Central memory CD8-positive, alpha-beta T cell (primary cell): ENCODE results near the gene SUSD4.

Source experiments
- ATAC-seq: fragments of 150-1000 bp; cut with Tn5 transposase; replicated peaks from 2 replicates; pipeline ENCODE4 v1.10.0; 2022; ENCODE audit warnings: mild to moderate bottlenecking, moderate FRiP score, moderate number of reproducible peaks; ENCODE audit not compliant: poor library complexity, severe bottlenecking; ENCODE audit errors: extremely low read depth
- DNase-seq, 2 donors: peaks; one replicate each; pipeline ENCODE4 v3.0.0; 2021; ENCODE audit warnings: low spot score in 2 of 2
- H3K27ac Mint-ChIP-seq: one replicate; pipeline ENCODE4 v1.8.0; 2022; ENCODE audit warnings: low read depth, mild to moderate bottlenecking, moderate library complexity, mixed read lengths
- H3K27me3 Mint-ChIP-seq: one replicate; pipeline ENCODE4 v1.8.0; 2022; ENCODE audit warnings: mixed read lengths
- H3K36me3 Mint-ChIP-seq: one replicate; pipeline ENCODE4 v1.8.0; 2022; ENCODE audit warnings: mild to moderate bottlenecking, moderate library complexity, mixed read lengths; ENCODE audit not compliant: insufficient read depth
- H3K4me1 Mint-ChIP-seq: one replicate; pipeline ENCODE4 v1.8.0; 2022; ENCODE audit warnings: mixed read lengths
- H3K4me3 Mint-ChIP-seq: one replicate; pipeline ENCODE4 v1.8.0; 2022; ENCODE audit warnings: mild to moderate bottlenecking, moderate library complexity, mixed read lengths
- H3K9me3 Mint-ChIP-seq: one replicate; pipeline ENCODE4 v1.8.0; 2022; ENCODE audit warnings: mixed read lengths

Gene SUSD4

GRCh38 chr1:223332997-223333396 is 31.0 kb downstream of the SUSD4 start:
- Mint-ChIP-seq H3K36me3 (no peaks in the 10 kb centered on the region), H3K27ac (no peak overlapping the region), H3K9me3 (no peaks in the 10 kb centered on the region), H3K4me3 (no peak overlapping the region), H3K4me1 (no peaks in the 10 kb centered on the region), H3K27me3 (peaks cover 35% of the 10 kb centered on the region)
- DNase-seq = no peak
- ATAC-seq = no peak

GRCh38 chr1:223331929-223332328 is 32.0 kb downstream of the SUSD4 start:
- Mint-ChIP-seq H3K9me3 (no peaks in the 10 kb centered on the region), H3K4me1 (no peaks in the 10 kb centered on the region), H3K4me3 (no peak overlapping the region), H3K27ac (no peak overlapping the region), H3K27me3 (peaks cover 25% of the 10 kb centered on the region), H3K36me3 (no peaks in the 10 kb centered on the region)
- DNase-seq (no peak), ATAC-seq (no peak)

- no peak overlapping the region for H3K4me3 Mint-ChIP-seq
- DNase-seq = no peak
- H3K36me3 Mint-ChIP-seq = no peaks in the 10 kb centered on the region
- no peak overlapping the region for H3K27ac Mint-ChIP-seq
- H3K9me3 Mint-ChIP-seq = no peaks in the 10 kb centered on the region
- H3K4me1 Mint-ChIP-seq = no peaks in the 10 kb centered on the region
- H3K27me3 Mint-ChIP-seq = peaks cover 24% of the 10 kb centered on the region
- no peak for ATAC-seq
These were observed 32.7 kb downstream of the SUSD4 start for GRCh38 chr1:223331301-223331700.

GRCh38 chr1:223330466-223330865 is 33.5 kb downstream of the SUSD4 start:
- Mint-ChIP-seq H3K27ac (no peak overlapping the region), H3K27me3 (peaks cover 19% of the 10 kb centered on the region), H3K4me1 (no peaks in the 10 kb centered on the region), H3K9me3 (no peaks in the 10 kb centered on the region), H3K36me3 (no peaks in the 10 kb centered on the region), H3K4me3 (no peak overlapping the region)
- ATAC-seq (no peak), DNase-seq (no peak)

- ATAC-seq (no peak), DNase-seq (no peak)
- H3K36me3 Mint-ChIP-seq = no peaks in the 10 kb centered on the region
- no peak overlapping the region for H3K27ac Mint-ChIP-seq
- no peak overlapping the region for H3K4me3 Mint-ChIP-seq
- H3K27me3 Mint-ChIP-seq = peaks cover 12% of the 10 kb centered on the region
- H3K9me3 Mint-ChIP-seq = no peaks in the 10 kb centered on the region
- no peaks in the 10 kb centered on the region for H3K4me1 Mint-ChIP-seq
These were observed 34.1 kb downstream of the SUSD4 start for GRCh38 chr1:223329664-223330415.

GRCh38 chr1:223329252-223329651 is 34.7 kb downstream of the SUSD4 start:
- Mint-ChIP-seq H3K4me1 (no peaks in the 10 kb centered on the region), H3K27ac (no peak overlapping the region), H3K36me3 (no peaks in the 10 kb centered on the region), H3K9me3 (no peaks in the 10 kb centered on the region), H3K4me3 (no peak overlapping the region), H3K27me3 (peaks cover 7% of the 10 kb centered on the region)
- DNase-seq = no peak
- ATAC-seq = no peak

GRCh38 chr1:223328566-223328965 is 35.4 kb downstream of the SUSD4 start:
- Mint-ChIP-seq H3K9me3 (no peaks in the 10 kb centered on the region), H3K4me1 (peaks cover under 1% of the 10 kb centered on the region), H3K27me3 (peaks cover 3% of the 10 kb centered on the region), H3K27ac (no peak overlapping the region), H3K36me3 (no peaks in the 10 kb centered on the region), H3K4me3 (no peak overlapping the region)
- ATAC-seq (no peak), DNase-seq (no peak)

- peaks cover 6% of the 10 kb centered on the region for H3K4me1 Mint-ChIP-seq
- H3K27ac Mint-ChIP-seq = no peak overlapping the region
- DNase-seq (no peak), ATAC-seq (no peak)
- no peaks in the 10 kb centered on the region for H3K9me3 Mint-ChIP-seq
- no peaks in the 10 kb centered on the region for H3K36me3 Mint-ChIP-seq
- H3K4me3 Mint-ChIP-seq = no peak overlapping the region
- peaks cover 15% of the 10 kb centered on the region for H3K27me3 Mint-ChIP-seq
These were observed 37.2 kb downstream of the SUSD4 start for GRCh38 chr1:223326776-223327175.

GRCh38 chr1:223323491-223324484 is 40.2 kb downstream of the SUSD4 start:
- Mint-ChIP-seq H3K36me3 (no peaks in the 10 kb centered on the region), H3K9me3 (no peaks in the 10 kb centered on the region), H3K4me1 (peaks cover 6% of the 10 kb centered on the region), H3K4me3 (no peak overlapping the region), H3K27ac (no peak overlapping the region), H3K27me3 (peaks cover 27% of the 10 kb centered on the region)
- DNase-seq (no peak), ATAC-seq (no peak)

- Mint-ChIP-seq H3K36me3 (no peaks in the 10 kb centered on the region), H3K4me1 (peaks cover 6% of the 10 kb centered on the region), H3K4me3 (no peak overlapping the region), H3K27me3 (peaks cover 27% of the 10 kb centered on the region), H3K9me3 (no peaks in the 10 kb centered on the region), H3K27ac (no peak overlapping the region)
- no peak for ATAC-seq
- no peak for DNase-seq
These were observed 41.1 kb downstream of the SUSD4 start for GRCh38 chr1:223322868-223323267.

- no peak overlapping the region for H3K27ac Mint-ChIP-seq
- ATAC-seq (no peak), DNase-seq (no peak)
- peaks cover 6% of the 10 kb centered on the region for H3K4me1 Mint-ChIP-seq
- no peaks in the 10 kb centered on the region for H3K36me3 Mint-ChIP-seq
- no peak overlapping the region for H3K4me3 Mint-ChIP-seq
- H3K9me3 Mint-ChIP-seq = no peaks in the 10 kb centered on the region
- H3K27me3 Mint-ChIP-seq = peaks cover 38% of the 10 kb centered on the region
These were observed 43.0 kb downstream of the SUSD4 start for GRCh38 chr1:223320959-223321358.

- H3K4me3 Mint-ChIP-seq = no peak overlapping the region
- peaks cover 2% of the 10 kb centered on the region for H3K36me3 Mint-ChIP-seq
- no peak overlapping the region for H3K27ac Mint-ChIP-seq
- ATAC-seq (no peak), DNase-seq (no peak)
- no peaks in the 10 kb centered on the region for H3K9me3 Mint-ChIP-seq
- peaks cover 6% of the 10 kb centered on the region for H3K4me1 Mint-ChIP-seq
- H3K27me3 Mint-ChIP-seq = peaks cover 44% of the 10 kb centered on the region
These were observed 43.9 kb downstream of the SUSD4 start for GRCh38 chr1:223319905-223320580.
